Fibroblast of lung (primary cell): ENCODE data around the gene OSTC.

Experiments
- EZH2 ChIP-seq: IDR thresholded peaks from 2 replicates; pipeline ENCODE4 v1.5.1; 2012; ENCODE audit warnings: low read length, control low read depth, mild to moderate bottlenecking; ENCODE audit errors: missing control alignments
- TF ChIP-seq, protein P1 (sequence below), 2 donors: IDR thresholded peaks in 1 of 2; conservative IDR thresholded peaks in 1 of 2; 1 replicate in 1 of 2; 2 replicates in 1 of 2; pipeline ENCODE4 v1.5.1; 2011 to 2012; ENCODE audit warnings: low read length in 2 of 2, control low read depth in 1 of 2, inconsistent platforms in 1 of 2, low read depth in 1 of 2, mild to moderate bottlenecking in 1 of 2

DNA sequence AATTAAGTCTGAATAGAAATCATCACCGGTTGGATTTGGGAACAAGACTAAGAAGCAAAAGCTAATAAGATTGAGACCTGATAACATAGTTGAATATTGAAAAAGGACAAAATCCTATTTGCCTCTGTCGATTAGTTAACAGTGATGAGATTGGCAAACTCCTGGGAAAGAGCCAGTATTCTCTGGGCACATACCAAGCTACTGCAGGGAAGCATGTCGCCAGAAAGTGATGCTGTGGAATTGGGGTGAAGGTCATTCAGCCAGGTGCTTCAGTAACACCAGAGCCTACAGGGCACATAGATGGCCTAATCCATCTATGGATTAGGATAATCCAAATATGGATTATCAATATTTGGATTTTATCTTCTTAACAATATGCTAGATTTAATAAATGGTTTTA is 44.0 kb downstream of the OSTC start:
- no peak for TF ChIP-seq EZH2
- TF ChIP-seq, protein P1, sequence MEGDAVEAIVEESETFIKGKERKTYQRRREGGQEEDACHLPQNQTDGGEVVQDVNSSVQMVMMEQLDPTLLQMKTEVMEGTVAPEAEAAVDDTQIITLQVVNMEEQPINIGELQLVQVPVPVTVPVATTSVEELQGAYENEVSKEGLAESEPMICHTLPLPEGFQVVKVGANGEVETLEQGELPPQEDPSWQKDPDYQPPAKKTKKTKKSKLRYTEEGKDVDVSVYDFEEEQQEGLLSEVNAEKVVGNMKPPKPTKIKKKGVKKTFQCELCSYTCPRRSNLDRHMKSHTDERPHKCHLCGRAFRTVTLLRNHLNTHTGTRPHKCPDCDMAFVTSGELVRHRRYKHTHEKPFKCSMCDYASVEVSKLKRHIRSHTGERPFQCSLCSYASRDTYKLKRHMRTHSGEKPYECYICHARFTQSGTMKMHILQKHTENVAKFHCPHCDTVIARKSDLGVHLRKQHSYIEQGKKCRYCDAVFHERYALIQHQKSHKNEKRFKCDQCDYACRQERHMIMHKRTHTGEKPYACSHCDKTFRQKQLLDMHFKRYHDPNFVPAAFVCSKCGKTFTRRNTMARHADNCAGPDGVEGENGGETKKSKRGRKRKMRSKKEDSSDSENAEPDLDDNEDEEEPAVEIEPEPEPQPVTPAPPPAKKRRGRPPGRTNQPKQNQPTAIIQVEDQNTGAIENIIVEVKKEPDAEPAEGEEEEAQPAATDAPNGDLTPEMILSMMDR (conservative IDR thresholded peaks at IDR 0.05 in 1 of 2, IDR thresholded peaks at IDR 0.05 in 1 of 2; ENCODE audit: low read depth in 1 of 2, low read length in 2 of 2): no peak
